C4-2B (cell line): Measurements from ENCODE around the gene TPMT.

ENCODE experiments used
- CTCF ChIP-seq: fragments of 450-650 bp; conservative IDR thresholded peaks from 2 replicates; pipeline ENCODE4 v1.5.1; 2017; ENCODE audit warnings: mild to moderate bottlenecking
- ZFX ChIP-seq: fragments of 450-650 bp; IDR thresholded peaks from 2 replicates; pipeline ENCODE4 v1.6.1; 2017

- TF ChIP-seq CTCF (no peak), ZFX (no peak)
These were observed 6.6 kb upstream of the TPMT start for GRCh38 chr6:18161431-18161830.
